Heart left ventricle (tissue), 16 donors: ENCODE data around the gene WWC1. TPM values are rescaled to one million over a fixed set of nuclear protein-coding genes. Genes with fewer than 3 reads are reported as not detected.
A peak's percentile ranks its signal among the peaks of the same experiment; 100 is the strongest.

ENCODE experiments used
- ATAC-seq, 4 donors: fragments of 200-7000 bp; cut with Tn5 transposase; one replicate each; pipeline ENCODE4 v1.9.1; 2020 to 2022; ENCODE audit warnings: moderate library complexity in 4 of 4, mild to moderate bottlenecking in 3 of 4, moderate number of reproducible peaks in 1 of 4
- DNase-seq, 5 donors: peaks; one replicate each; pipeline ENCODE4 v3.0.0-alpha.2; 2020
- H3K27ac ChIP-seq, 12 donors: fragments of 200-600 bp; sonication (generic) in 4 of 12; one replicate each; pipeline versions ENCODE4 v1.5.0 to v1.8.0; 2016 to 2022; ENCODE audit warnings: mild to moderate bottlenecking in 2 of 12
- H3K27me3 ChIP-seq, 9 donors: fragments of 200-600 bp; sonication (generic) in 2 of 9; one replicate each; pipeline versions ENCODE4 v1.5.1 to v1.8.0; 2016 to 2022; ENCODE audit warnings: mild to moderate bottlenecking in 3 of 9
- H3K36me3 ChIP-seq, 9 donors: fragments of 200-600 bp; sonication (generic) in 2 of 9; one replicate each; pipeline versions ENCODE4 v1.5.0 to v1.8.0; 2018 to 2022; ENCODE audit warnings: mild to moderate bottlenecking in 2 of 9
- H3K4me1 ChIP-seq, 12 donors: fragments of 200-600 bp; sonication (generic) in 4 of 12; one replicate each; pipeline versions ENCODE4 v1.5.0 to v1.8.0; 2016 to 2022; ENCODE audit warnings: mild to moderate bottlenecking in 3 of 12
- H3K4me3 ChIP-seq, 12 donors: fragments of 200-600 bp; sonication (generic) in 4 of 12; one replicate each; pipeline versions ENCODE4 v1.5.0 to v1.8.0; 2017 to 2022; ENCODE audit warnings: mild to moderate bottlenecking in 9 of 12, moderate library complexity in 4 of 12
- H3K9me3 ChIP-seq, 12 donors: fragments of 200-600 bp; sonication (generic) in 4 of 12; one replicate each; pipeline versions ENCODE4 v1.5.0 to v1.8.0; 2016 to 2022; ENCODE audit warnings: mild to moderate bottlenecking in 1 of 12
- CTCF ChIP-seq, 12 donors: fragments of 200-600 bp; sonication (generic) in 4 of 12; IDR thresholded peaks; one replicate each; pipeline versions ENCODE4 v1.5.0 to v1.8.0; 2018 to 2022; ENCODE audit warnings: antibody characterized with exemption in 12 of 12, mild to moderate bottlenecking in 5 of 12
- POLR2A ChIP-seq, 2 donors: fragments of 450-650 bp; IDR thresholded peaks; one replicate each; pipeline ENCODE4 v1.6.1; 2017; ENCODE audit warnings: antibody characterized with exemption in 2 of 2, mild to moderate bottlenecking in 2 of 2, moderate library complexity in 2 of 2
- WGBS, 4 donors: extraction: QIAGEN DNeasy Blood & Tissue Kit in 2 of 4; methylation state at CpG; one replicate each; pipeline versions ENCODE4 v1.1.5 to v1.1.7; 2013 to 2018; 5-methylcytosine and 5-hydroxymethylcytosine counted together
- intact Hi-C, 10 donors: fragments of 100-400 bp; cut with DNase I; formaldehyde crosslinking; loops; one replicate each; pipeline versions ENCODE4 v1.11.1 to v1.14.2; 2022
- polyA plus RNA-seq, 2 donors: library from polyadenylated mRNA; stranded (reverse); fragments of 200-250 nt; gene quantifications; one replicate each; pipeline ENCODE4 v1.2.3, GENCODE V29; 2013
- total RNA-seq, 9 donors: library from RNA; depleted of rRNA in 2 of 9; stranded (reverse); fragments of >200 nt in 2 of 9; fragmentation: NEBNext Ultra II Directional in 3 of 9; extraction: Animal tissue kit (Norgen Biotek cat#: 25700) in 3 of 9; gene quantifications; one replicate each; pipeline versions ENCODE4 v1.1.0 to v1.2.4, GENCODE V29; 2016 to 2023
- donor health status: ischemic (EF 13 %, LVEDD 7.1; RV severe dilation, severe dysfunction).
- donor health status: healthy with polysubstance abuse.
- donor health status: DM: no; HTN: yes; CAD: no.
- donor health status: DM: no; HTN: no; CAD: no.
- donor health status: ischemic (EF 25% LVEDD 6.9; RV normal size, moderate dysfunction).
- donor health status: ischemic (EF 25% LVEDD 5.7; RV mildly dilated, moderate dysfunction).
- donor health status: healthy.
- donor health status: DM: yes; HTN: yes; CAD: no.
- donor health status: ischemic (EF 35%, LVEDD 5.7; RV mildly dilated, moderate dysfunction).
- donor health status: nonischemic (EF 11% LVEDD 7.7; RV severe dilation, severe dysfunction).
- donor health status: DM: yes; HTN: yes; CAD: no.
- donor health status: PGD.
- donor health status: ischemic (EF 29% LVEDD 5.4; RV normal size, mild dysfunction).
- donor health status: nonischemic (EF 23%, LVEDD 6.1; RV moderate dilation, normal function).

Gene WWC1
- total and polyA plus RNA-seq, 11 donors = 0.23 to 21.5 (median 1.7) TPM

- ATAC-seq = peak in 3 of 4 donors; percentile 76 to 85 (median 81)
- Histone ChIP-seq H3K36me3 (no peaks in the 10 kb centered on the region), H3K27me3 (no peaks in the 10 kb centered on the region), H3K4me1 (peaks cover 0 to 3% (median 0%) of the 10 kb centered on the region in 12 donors), H3K27ac (no peak overlapping the region), H3K9me3 (no peaks in the 10 kb centered on the region), H3K4me3 (no peak overlapping the region)
- peak in 2 of 12 donors; percentile 12 to 32 for TF ChIP-seq CTCF (IDR thresholded peaks at IDR 0.05)
- no peak for TF ChIP-seq POLR2A (IDR thresholded peaks at IDR 0.05)
- 55 to 72% (median 61%) methylated on average over 5 of the region's 5 CpGs for WGBS, 4 donors
- no peak for DNase-seq
- intact Hi-C loops = no loop called here
These were observed 180.9 kb downstream of the WWC1 start for GRCh38 chr5:168472329-168472728.

- no peaks in the 10 kb centered on the region for H3K27me3 ChIP-seq
- no peak overlapping the region for H3K27ac ChIP-seq
- WGBS, 4 donors = 41 to 58% (median 45%) methylated on average over 1 of the region's 1 CpG
- H3K4me1 ChIP-seq = peaks cover 0 to 3% (median 0%) of the 10 kb centered on the region in 12 donors
- intact Hi-C loops = no loop called here
- no peaks in the 10 kb centered on the region for H3K36me3 ChIP-seq
- TF ChIP-seq POLR2A (IDR thresholded peaks at IDR 0.05) (no peak), CTCF (IDR thresholded peaks at IDR 0.05) (no peak)
- no peak for DNase-seq
- H3K4me3 ChIP-seq = no peak overlapping the region
- no peak for ATAC-seq
- H3K9me3 ChIP-seq = no peaks in the 10 kb centered on the region
These were observed 182.9 kb downstream of the WWC1 start for GRCh38 chr5:168474319-168474718.

- no peaks in the 10 kb centered on the region for H3K9me3 ChIP-seq
- ATAC-seq (no peak), DNase-seq (no peak)
- H3K27ac ChIP-seq = no peak overlapping the region
- H3K27me3 ChIP-seq = no peaks in the 10 kb centered on the region
- intact Hi-C loops = no loop called here
- no peaks in the 10 kb centered on the region for H3K4me1 ChIP-seq
- WGBS, 4 donors = 37 to 44% (median 42%) methylated on average over 7 of the region's 7 CpGs
- H3K36me3 ChIP-seq = no peaks in the 10 kb centered on the region
- TF ChIP-seq CTCF (IDR thresholded peaks at IDR 0.05) = no peak
- no peak for TF ChIP-seq POLR2A (IDR thresholded peaks at IDR 0.05)
- H3K4me3 ChIP-seq = no peak overlapping the region
These were observed 185.6 kb downstream of the WWC1 start for GRCh38 chr5:168477060-168477459.

GRCh38 chr5:168479166-168479565, 187.7 kb downstream of the WWC1 start:
- Histone ChIP-seq H3K9me3 (no peaks in the 10 kb centered on the region), H3K36me3 (no peaks in the 10 kb centered on the region), H3K27ac (no peak overlapping the region), H3K4me1 (no peaks in the 10 kb centered on the region), H3K27me3 (no peaks in the 10 kb centered on the region), H3K4me3 (no peak overlapping the region)
- intact Hi-C loops = no loop called here
- ATAC-seq = no peak
- no peak for DNase-seq
- 75 to 82% (median 79%) methylated on average over 3 of the region's 3 CpGs for WGBS, 4 donors
- TF ChIP-seq POLR2A (IDR thresholded peaks at IDR 0.05) (no peak), CTCF (IDR thresholded peaks at IDR 0.05) (no peak)
